ENCODE measurements around the gene ROBO1. TPM values are rescaled to one million over a fixed set of nuclear protein-coding genes. Genes with fewer than 3 reads are reported as not detected.

ROBO1 gene
- total RNA-seq, 2 experiments from 2014 or later: 0.36 to 0.69 TPM

DNA sequence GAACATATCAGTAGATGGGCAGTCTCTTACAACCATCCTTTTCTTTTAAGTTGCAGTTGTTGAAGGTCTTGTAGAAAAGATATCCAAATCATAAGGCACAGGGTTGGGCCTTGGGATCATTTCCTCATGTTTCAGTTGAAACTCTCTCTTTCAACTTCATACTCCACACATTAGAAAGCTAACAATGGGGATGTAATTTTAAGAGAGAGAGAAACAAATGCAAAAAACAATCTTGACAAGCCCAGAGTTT lies 747.9 kb downstream of the ROBO1 start:
- ATAC-seq (ENCODE audit: poor library complexity): no peak
- POLR2A ChIA-PET: no interaction called here
- TF ChIP-seq, protein P1, sequence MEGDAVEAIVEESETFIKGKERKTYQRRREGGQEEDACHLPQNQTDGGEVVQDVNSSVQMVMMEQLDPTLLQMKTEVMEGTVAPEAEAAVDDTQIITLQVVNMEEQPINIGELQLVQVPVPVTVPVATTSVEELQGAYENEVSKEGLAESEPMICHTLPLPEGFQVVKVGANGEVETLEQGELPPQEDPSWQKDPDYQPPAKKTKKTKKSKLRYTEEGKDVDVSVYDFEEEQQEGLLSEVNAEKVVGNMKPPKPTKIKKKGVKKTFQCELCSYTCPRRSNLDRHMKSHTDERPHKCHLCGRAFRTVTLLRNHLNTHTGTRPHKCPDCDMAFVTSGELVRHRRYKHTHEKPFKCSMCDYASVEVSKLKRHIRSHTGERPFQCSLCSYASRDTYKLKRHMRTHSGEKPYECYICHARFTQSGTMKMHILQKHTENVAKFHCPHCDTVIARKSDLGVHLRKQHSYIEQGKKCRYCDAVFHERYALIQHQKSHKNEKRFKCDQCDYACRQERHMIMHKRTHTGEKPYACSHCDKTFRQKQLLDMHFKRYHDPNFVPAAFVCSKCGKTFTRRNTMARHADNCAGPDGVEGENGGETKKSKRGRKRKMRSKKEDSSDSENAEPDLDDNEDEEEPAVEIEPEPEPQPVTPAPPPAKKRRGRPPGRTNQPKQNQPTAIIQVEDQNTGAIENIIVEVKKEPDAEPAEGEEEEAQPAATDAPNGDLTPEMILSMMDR (IDR thresholded peaks at IDR 0.05): no peak
- CTCF ChIA-PET: no interaction called here
- H3K4me3 ChIP-seq (ENCODE audit: low read length): no peak overlapping the region
- intact Hi-C loops (cut with DNase I, micrococcal nuclease): no loop called here
- peak overlapping the region; percentile 34 for H3K4me3 Mint-ChIP-seq
- no peaks in the 10 kb centered on the region for H3K4me1 ChIP-seq (ENCODE audit: insufficient read depth, low read length)
- H3K9me3 ChIP-seq (ENCODE audit: control insufficient read depth in 1 of 2, insufficient read depth in 1 of 2, low read length in 2 of 2): peaks cover 0 to 28% of the 10 kb centered on the region in 2 experiments
- no peaks in the 10 kb centered on the region for H3K4me1 Mint-ChIP-seq (ENCODE audit: low read depth)
- no peaks in the 10 kb centered on the region for H3K36me3 Mint-ChIP-seq (ENCODE audit: low read depth)
- H3K36me3 ChIP-seq (ENCODE audit: insufficient read depth, low read length): no peaks in the 10 kb centered on the region
- H3K9me3 Mint-ChIP-seq: no peaks in the 10 kb centered on the region
- DNase-seq: no peak
- peaks cover 3 to 9% of the 10 kb centered on the region in 2 experiments for H3K27me3 ChIP-seq (ENCODE audit: control insufficient read depth in 1 of 2, insufficient read depth in 2 of 2, low read length in 2 of 2)
- H3K27ac ChIP-seq (ENCODE audit: low read depth in 1 of 2, low read length in 2 of 2): no peak overlapping the region
- peaks cover 11% of the 10 kb centered on the region for H3K27me3 Mint-ChIP-seq
- H3K27ac Mint-ChIP-seq: no peak overlapping the region

DNA sequence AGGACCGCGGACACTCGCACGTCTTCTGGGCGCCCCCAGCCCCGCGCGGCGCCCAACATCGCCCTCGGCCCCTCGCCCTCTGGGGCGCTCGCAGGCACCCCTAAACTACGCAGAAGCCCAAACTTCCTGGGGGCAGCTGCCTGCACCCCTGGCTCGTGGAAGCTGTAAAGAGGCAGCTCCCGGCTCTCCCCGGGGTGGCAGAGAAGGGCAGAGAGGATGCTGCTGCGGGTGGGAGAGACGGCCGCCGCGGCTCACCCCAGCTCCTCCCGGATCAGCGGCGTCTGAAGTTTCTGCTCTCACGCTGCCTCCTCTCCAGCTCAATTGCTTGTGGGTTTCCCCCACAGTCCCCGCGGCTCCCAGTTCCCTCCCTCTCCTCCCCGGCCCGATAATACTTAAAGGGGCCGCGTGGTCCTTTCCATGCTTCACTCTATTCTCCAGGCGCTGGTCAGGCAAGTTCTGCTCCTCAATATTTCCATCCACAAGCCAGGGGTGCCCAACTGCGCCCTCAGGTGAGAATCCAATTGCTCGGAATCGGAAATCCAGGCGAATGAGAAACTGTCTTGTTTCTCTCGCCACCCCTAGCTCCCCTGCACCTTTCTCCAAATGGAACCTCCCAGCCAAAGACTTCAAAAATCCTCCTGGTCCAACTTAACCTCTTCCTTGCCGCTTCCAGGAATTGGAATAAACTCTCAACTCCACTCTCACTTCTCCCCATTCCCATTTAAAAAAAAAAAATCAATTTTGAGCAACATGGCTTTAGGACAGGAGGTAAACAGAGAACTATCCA lies 748.5 kb downstream of the ROBO1 start:
- H3K9me3 ChIP-seq (ENCODE audit: control insufficient read depth in 1 of 2, insufficient read depth in 1 of 2, low read length in 2 of 2): peaks cover 0 to 28% of the 10 kb centered on the region in 2 experiments
- intact Hi-C loops (cut with DNase I, micrococcal nuclease): no loop called here
- H3K9me3 Mint-ChIP-seq: no peaks in the 10 kb centered on the region
- DNase-seq (peak in 1 of 14 experiments; percentile 1), ATAC-seq (ENCODE audit: poor library complexity) (no peak)
- no peaks in the 10 kb centered on the region for H3K36me3 Mint-ChIP-seq (ENCODE audit: low read depth)
- H3K4me3 ChIP-seq (ENCODE audit: low read length): no peak overlapping the region
- H3K4me3 Mint-ChIP-seq: peak overlapping the region; percentile 34
- ChIA-PET POLR2A (no interaction called here), CTCF (no interaction called here)
- H3K27me3 ChIP-seq (ENCODE audit: control insufficient read depth in 1 of 2, insufficient read depth in 2 of 2, low read length in 2 of 2): peaks cover 3 to 9% of the 10 kb centered on the region in 2 experiments
- no peak overlapping the region for H3K27ac ChIP-seq (ENCODE audit: low read depth in 1 of 2, low read length in 2 of 2)
- no peaks in the 10 kb centered on the region for H3K36me3 ChIP-seq (ENCODE audit: insufficient read depth, low read length)
- no peak overlapping the region for H3K27ac Mint-ChIP-seq
- TF ChIP-seq, protein P1 (IDR thresholded peaks at IDR 0.05): no peak
- peaks cover 11% of the 10 kb centered on the region for H3K27me3 Mint-ChIP-seq
- H3K4me1 ChIP-seq (ENCODE audit: insufficient read depth, low read length): no peaks in the 10 kb centered on the region
- no peaks in the 10 kb centered on the region for H3K4me1 Mint-ChIP-seq (ENCODE audit: low read depth)

DNA sequence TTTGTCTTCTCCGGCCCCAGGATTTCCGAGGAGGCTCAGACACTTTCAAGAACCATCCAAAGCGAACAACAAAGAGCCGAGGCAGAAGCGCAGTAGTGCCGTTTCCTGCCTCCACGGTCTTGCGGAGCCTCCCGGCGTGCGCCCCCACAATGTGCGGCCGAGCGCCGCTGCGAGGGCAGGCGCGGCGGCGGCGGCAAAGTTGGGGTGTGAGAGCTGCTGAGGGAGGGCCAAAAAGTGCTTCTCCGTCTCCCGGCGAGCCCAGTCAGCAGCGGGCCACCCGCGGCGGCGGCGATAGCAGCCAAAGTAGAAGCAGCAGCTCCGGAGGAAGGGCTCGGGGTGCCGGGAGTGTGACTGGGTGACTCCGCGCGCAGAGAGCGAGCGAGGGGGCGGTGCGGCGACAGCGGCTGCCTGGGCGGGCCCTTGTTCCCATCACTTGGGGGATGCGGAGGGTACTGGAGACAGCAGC lies 749.1 kb downstream of the ROBO1 start:
- H3K27ac Mint-ChIP-seq: no peak overlapping the region
- H3K4me3 ChIP-seq (ENCODE audit: low read length): no peak overlapping the region
- ChIA-PET POLR2A (no interaction called here), CTCF (no interaction called here)
- H3K27ac ChIP-seq (ENCODE audit: low read depth in 1 of 2, low read length in 2 of 2): no peak overlapping the region
- H3K4me3 Mint-ChIP-seq: no peak overlapping the region
- DNase-seq (peak in 1 of 14 experiments; percentile 2), ATAC-seq (ENCODE audit: poor library complexity) (no peak)
- H3K36me3 Mint-ChIP-seq (ENCODE audit: low read depth): no peaks in the 10 kb centered on the region
- H3K36me3 ChIP-seq (ENCODE audit: insufficient read depth, low read length): no peaks in the 10 kb centered on the region
- intact Hi-C loops (cut with DNase I, micrococcal nuclease): no loop called here
- TF ChIP-seq, protein P1 (IDR thresholded peaks at IDR 0.05): no peak
- H3K27me3 Mint-ChIP-seq: peaks cover 11% of the 10 kb centered on the region
- peaks cover 3 to 9% of the 10 kb centered on the region in 2 experiments for H3K27me3 ChIP-seq (ENCODE audit: control insufficient read depth in 1 of 2, insufficient read depth in 2 of 2, low read length in 2 of 2)
- peaks cover 0 to 26% of the 10 kb centered on the region in 2 experiments for H3K9me3 ChIP-seq (ENCODE audit: control insufficient read depth in 1 of 2, insufficient read depth in 1 of 2, low read length in 2 of 2)
- no peaks in the 10 kb centered on the region for H3K4me1 Mint-ChIP-seq (ENCODE audit: low read depth)
- no peaks in the 10 kb centered on the region for H3K9me3 Mint-ChIP-seq
- no peaks in the 10 kb centered on the region for H3K4me1 ChIP-seq (ENCODE audit: insufficient read depth, low read length)

Measured in CD4-positive, alpha-beta T cell (primary cell).